ENCODE results near the gene TEX51.

Gene TEX51

GRCh38 chr2:126877041-126877440 lies 21.6 kb upstream of the TEX51 start:
- no peak for DNase-seq (ENCODE audit: extremely low read depth, low read depth)
- no peak for TF ChIP-seq CTCF (IDR thresholded peaks at IDR 0.05; ENCODE audit: low read depth, low read length)

- no peak for DNase-seq (ENCODE audit: extremely low read depth, low read depth)
- no peak for TF ChIP-seq CTCF (IDR thresholded peaks at IDR 0.05; ENCODE audit: low read depth, low read length)
Observed at GRCh38 chr2:126877861-126878565, 20.7 kb upstream of the TEX51 start.

- TF ChIP-seq CTCF (IDR thresholded peaks at IDR 0.05; ENCODE audit: low read depth, low read length) = no peak
- DNase-seq (ENCODE audit: extremely low read depth, low read depth) = no peak
Observed at GRCh38 chr2:126878601-126879000, 20.1 kb upstream of the TEX51 start.

GRCh38 chr2:126879348-126880298 lies 19.1 kb upstream of the TEX51 start:
- DNase-seq (ENCODE audit: extremely low read depth, low read depth) = no peak
- TF ChIP-seq CTCF (IDR thresholded peaks at IDR 0.05; ENCODE audit: low read depth, low read length) = no peak

- TF ChIP-seq CTCF (IDR thresholded peaks at IDR 0.05; ENCODE audit: low read depth, low read length) = no peak
- DNase-seq (ENCODE audit: extremely low read depth, low read depth) = no peak
Observed at GRCh38 chr2:126880324-126880723, 18.4 kb upstream of the TEX51 start.

GRCh38 chr2:126880817-126881216 lies 17.9 kb upstream of the TEX51 start:
- TF ChIP-seq CTCF (IDR thresholded peaks at IDR 0.05; ENCODE audit: low read depth, low read length) = no peak
- DNase-seq (ENCODE audit: extremely low read depth, low read depth) = no peak

- no peak for TF ChIP-seq CTCF (IDR thresholded peaks at IDR 0.05; ENCODE audit: low read depth, low read length)
- DNase-seq (ENCODE audit: extremely low read depth, low read depth) = no peak
Observed at GRCh38 chr2:126881591-126881990, 17.1 kb upstream of the TEX51 start.
